Measurements from ENCODE around the gene TAF9.
A peak's percentile ranks its signal among the peaks of the same experiment; 100 is the strongest.
"Not testable (repeated sequence)": the region's sequence is repeated elsewhere in the genome, so short reads cannot be mapped to it uniquely, and the experiment has no call there.

The TAF9 gene

GRCh38 chr5:69341520-69342161, 27.7 kb downstream of the TAF9 start:
- DNase-seq (ENCODE audit: extremely low read depth in 1 of 2, low read depth in 1 of 2): no peak

DNA sequence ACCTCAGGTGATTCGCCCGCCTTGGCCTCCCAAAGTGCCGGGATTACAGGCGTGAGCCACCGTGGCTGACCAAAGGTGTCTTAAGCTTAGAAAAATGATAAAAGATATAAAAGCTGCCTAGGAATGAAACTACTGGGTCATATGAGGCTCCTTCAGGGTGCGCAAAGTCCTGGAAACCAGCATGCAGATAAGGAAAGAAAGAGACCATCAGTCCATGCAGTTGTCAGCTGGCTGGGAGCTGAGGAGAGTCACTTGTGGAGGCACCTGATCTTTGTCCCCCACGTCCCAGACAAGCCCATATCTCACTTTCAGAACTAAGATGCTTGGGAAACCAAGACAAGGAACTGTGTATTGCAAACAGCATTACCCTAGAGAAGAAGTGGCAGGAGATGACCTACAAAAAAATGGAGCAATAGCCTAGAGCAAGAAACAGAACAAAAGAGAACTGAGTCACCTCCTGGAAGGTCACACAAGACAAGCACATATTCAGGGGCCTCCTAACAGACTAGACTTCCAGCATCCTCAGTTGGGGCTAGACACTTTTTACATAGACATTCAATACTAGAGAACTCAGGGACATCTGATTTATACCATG, 33.9 kb downstream of the TAF9 start:
- no peak for DNase-seq (ENCODE audit: extremely low read depth in 1 of 2, low read depth in 1 of 2)

DNA sequence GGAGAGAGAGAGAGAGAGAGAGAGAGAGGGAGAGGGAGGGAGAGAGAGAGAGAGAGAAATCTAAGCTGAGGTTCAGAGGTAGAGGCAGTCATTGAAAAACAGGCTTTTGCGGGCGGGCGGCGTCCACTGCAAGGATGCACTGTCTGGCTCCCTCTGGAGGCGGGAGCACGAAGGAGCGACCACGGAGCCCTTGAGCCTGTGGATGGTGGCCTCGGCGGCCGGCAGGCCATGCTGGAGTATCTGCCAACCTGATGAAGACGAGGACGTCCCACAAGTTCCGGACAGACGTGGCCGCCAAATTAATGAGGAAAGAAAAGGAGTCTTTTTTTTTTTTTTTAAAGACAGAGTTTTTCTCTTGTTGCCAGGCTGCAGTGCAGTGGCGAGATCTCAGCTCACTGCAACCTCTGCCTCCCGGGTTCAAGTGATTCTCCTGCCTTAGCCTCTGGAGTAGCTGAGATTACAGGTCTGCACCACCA, 34.5 kb downstream of the TAF9 start:
- peak; percentile 48 to 55 for DNase-seq (ENCODE audit: extremely low read depth in 1 of 2, low read depth in 1 of 2)

GRCh38 chr5:69333668-69334315, 35.5 kb downstream of the TAF9 start:
- not testable (repeated sequence) for DNase-seq (ENCODE audit: extremely low read depth in 1 of 2, low read depth in 1 of 2)

DNA sequence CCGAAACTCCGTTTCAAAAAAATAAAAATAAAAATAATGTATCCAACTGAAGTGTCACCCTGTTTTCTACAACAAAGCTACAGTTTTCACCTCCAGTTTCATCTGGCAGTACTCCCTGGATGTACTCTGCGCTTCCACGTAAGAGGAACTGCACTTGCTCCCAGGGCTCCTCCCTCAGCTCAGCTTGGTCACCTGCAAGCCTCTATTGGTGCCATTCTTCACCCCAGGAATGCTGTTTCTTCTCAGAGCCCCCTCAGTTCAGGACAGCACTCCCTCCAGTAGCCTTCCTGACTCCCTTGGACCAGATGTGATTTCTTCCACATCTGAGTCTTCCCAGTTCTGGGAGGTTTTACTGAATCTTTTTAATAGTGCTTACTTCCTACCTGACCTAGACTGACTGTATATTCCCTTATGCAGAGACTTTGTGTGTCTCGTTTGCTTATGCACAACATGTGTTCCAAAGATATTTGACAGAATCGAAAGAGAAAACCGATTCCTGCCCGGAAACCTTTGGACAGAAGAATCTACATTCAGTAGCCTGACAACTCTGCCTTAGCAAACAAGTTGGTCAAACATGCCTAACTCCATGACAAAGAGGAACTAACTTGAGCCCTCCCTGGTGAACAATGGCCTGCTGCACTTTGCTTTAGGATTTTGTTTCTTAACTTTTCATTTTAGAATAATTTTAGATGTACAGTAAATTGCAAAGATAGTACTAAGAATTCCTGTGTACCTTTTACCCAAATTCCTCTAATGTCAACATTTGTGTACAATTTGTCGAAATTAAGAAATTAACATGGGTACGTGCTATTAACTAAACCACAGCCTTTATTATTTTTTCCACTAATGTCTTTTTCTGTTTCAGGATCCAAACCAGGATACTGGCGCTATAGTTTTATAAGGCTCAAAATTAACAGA, 37.5 kb downstream of the TAF9 start:
- DNase-seq (ENCODE audit: extremely low read depth in 1 of 2, low read depth in 1 of 2): no peak

GRCh38 chr5:69329905-69330489, 39.3 kb downstream of the TAF9 start:
- DNase-seq (ENCODE audit: extremely low read depth in 1 of 2, low read depth in 1 of 2): no peak

GRCh38 chr5:69326365-69326764, 43.0 kb downstream of the TAF9 start:
- DNase-seq (ENCODE audit: extremely low read depth in 1 of 2, low read depth in 1 of 2): no peak

DNA sequence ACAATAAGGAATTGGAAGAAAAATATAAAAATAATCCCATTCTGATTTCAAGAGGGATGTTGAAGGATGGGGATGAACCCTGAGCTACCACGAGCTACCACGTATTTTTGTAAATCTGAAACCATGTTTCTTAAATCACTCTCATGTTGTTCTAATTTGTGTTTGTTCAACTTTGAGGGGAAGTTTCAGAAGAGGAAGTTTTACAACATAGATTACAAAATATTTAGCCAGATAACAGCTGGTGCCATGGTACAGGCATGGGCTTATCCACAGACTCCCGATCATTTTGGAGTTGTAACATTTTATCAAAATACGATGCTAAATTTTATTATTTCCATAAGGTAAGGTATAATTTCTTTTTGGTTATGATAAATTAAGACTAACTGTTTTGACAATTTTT, 51.9 kb downstream of the TAF9 start:
- DNase-seq (ENCODE audit: extremely low read depth in 1 of 2, low read depth in 1 of 2): no peak

DNA sequence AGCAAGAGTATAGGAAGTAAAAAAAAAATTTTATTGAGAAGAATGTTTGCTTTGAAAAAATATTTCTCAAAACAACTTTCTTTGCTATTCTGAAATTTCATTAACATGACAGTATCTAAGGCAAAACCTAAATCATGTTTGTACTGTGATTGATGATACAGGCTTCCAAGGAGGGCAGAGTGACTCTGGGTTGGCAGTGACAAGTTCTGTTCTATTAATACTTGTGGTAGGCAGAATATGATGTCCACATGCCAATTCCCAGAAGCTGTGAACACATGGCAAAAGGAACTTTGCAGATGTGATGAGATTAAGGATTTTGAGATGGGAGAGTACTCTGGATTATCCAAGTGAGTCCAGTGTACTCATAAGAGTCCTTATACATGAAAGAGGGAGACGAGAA, 53.3 kb downstream of the TAF9 start:
- DNase-seq (ENCODE audit: extremely low read depth in 1 of 2, low read depth in 1 of 2): no peak
